Ishikawa (cell line): Measurements from ENCODE around the gene FBL.

Source experiments
- CEBPB ChIP-seq: IDR thresholded peaks from 2 replicates; pipeline ENCODE4 v1.6.1; 2012
- CREB1 ChIP-seq: IDR thresholded peaks from 2 replicates; pipeline ENCODE4 v1.6.1; 2012; ENCODE audit warnings: low read depth
- EGR1 ChIP-seq: IDR thresholded peaks from 2 replicates; pipeline ENCODE4 v1.6.1; 2012
- EP300 ChIP-seq: IDR thresholded peaks from 2 replicates; pipeline ENCODE4 v1.6.1; 2012; ENCODE audit warnings: borderline replicate concordance
- MAX ChIP-seq: IDR thresholded peaks from 2 replicates; pipeline ENCODE4 v1.6.1; 2012
- RAD21 ChIP-seq: IDR thresholded peaks from 2 replicates; pipeline ENCODE4 v1.6.1; 2012; ENCODE audit warnings: low read depth
- REST ChIP-seq: IDR thresholded peaks from 2 replicates; pipeline ENCODE4 v1.6.1; 2012; ENCODE audit warnings: low read depth, mild to moderate bottlenecking
- TAF1 ChIP-seq: IDR thresholded peaks from 2 replicates; pipeline ENCODE4 v1.6.1; 2012; ENCODE audit warnings: low read depth, mild to moderate bottlenecking
- TCF12 ChIP-seq: IDR thresholded peaks from 2 replicates; pipeline ENCODE4 v1.6.1; 2012; ENCODE audit warnings: low read depth
- TEAD4 ChIP-seq: IDR thresholded peaks from 2 replicates; pipeline ENCODE4 v1.6.1; 2012
- USF1 ChIP-seq: IDR thresholded peaks from 2 replicates; pipeline ENCODE4 v1.6.1; 2012
- YY1 ChIP-seq: IDR thresholded peaks from 2 replicates; pipeline ENCODE4 v1.6.1; 2012; ENCODE audit warnings: low read depth

DNA sequence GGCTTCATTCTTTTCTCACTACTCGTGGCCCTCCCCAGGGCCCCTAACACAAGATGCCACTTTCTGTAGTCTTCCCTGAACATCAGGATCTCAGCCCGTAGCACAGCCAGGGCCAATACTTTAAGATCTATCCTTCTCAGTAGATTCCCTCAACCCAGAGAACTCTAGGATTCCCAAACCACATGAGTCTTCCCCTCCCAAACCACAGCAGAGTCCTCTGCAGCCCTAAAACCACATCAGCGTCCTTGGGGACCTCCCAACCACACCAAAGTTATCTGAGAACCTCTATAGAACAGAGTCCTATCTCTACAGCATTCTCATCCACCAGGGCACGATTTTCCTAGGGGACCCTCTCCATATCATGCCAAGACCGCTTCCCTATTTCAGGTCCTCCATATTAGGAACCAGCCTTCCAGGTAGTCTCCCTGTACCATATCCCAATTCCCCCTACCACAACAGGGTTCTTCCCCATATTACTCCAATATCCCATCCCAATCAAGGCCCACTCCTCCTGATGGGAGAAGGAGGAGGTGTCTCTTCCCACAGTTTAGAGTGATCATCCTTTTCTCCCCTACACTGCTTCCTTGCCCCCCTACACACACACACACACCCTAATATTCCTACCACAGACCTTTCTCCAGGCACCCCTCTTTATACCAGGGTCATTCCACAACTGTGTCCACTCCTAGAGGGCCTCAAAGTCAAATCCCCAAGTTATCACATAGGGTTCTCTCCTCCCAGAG lies 13.7 kb downstream of the FBL start:
- TF ChIP-seq TCF12, result no peak
- TF ChIP-seq EGR1, result no peak
- TF ChIP-seq TEAD4, result no peak
- no peak for TF ChIP-seq RAD21
- TF ChIP-seq MAX, result no peak
- no peak for TF ChIP-seq CREB1
- TF ChIP-seq EP300, result no peak
- no peak for TF ChIP-seq REST
- no peak for TF ChIP-seq CEBPB
- TF ChIP-seq USF1, result no peak
- TF ChIP-seq TAF1, result no peak
- TF ChIP-seq YY1, result no peak
